Activated CD4-positive, alpha-beta T cell treated with anti-CD3 and anti-CD28 coated beads, Interleukin-2, amount 50 U/mL, for 4 hours (primary cell): ENCODE measurements around the gene ZNF142.

ENCODE experiments used
- DNase-seq, 2 experiments: peaks; one replicate each; pipeline ENCODE4 v3.0.0-alpha.2; 2020

Gene ZNF142

GRCh38 chr2:218659258-218659987 lies at the start of gene ZNF142, which contains the start of gene BCS1L:
TSS of gene ZNF142 (minus strand) at chr2:218659623. CDS start at chr2:218656429, 3,194 bp downstream.
TSS of gene BCS1L (plus strand) at chr2:218659683. CDS start at chr2:218660988, 1,305 bp downstream.
- DNase-seq = peak; percentile 94

GRCh38 chr2:218708086-218708485 lies 48.7 kb upstream of the ZNF142 start:
- DNase-seq = no peak

- no peak for DNase-seq
Measured at GRCh38 chr2:218703341-218703740, 43.9 kb upstream of the ZNF142 start.

- no peak for DNase-seq
Measured at GRCh38 chr2:218701806-218702205, 42.4 kb upstream of the ZNF142 start.

- no peak for DNase-seq
Measured at GRCh38 chr2:218698885-218699284, 39.5 kb upstream of the ZNF142 start.

GRCh38 chr2:218694405-218695145 lies 35.2 kb upstream of the ZNF142 start:
- no peak for DNase-seq

GRCh38 chr2:218691234-218691633 lies 31.8 kb upstream of the ZNF142 start:
- DNase-seq = no peak

GRCh38 chr2:218687400-218688060 lies 28.1 kb upstream of the ZNF142 start:
- peak in 1 of 2 experiments; percentile 12 for DNase-seq

- DNase-seq = no peak
Measured at GRCh38 chr2:218680061-218680460, 20.6 kb upstream of the ZNF142 start.

GRCh38 chr2:218679119-218679518 lies 19.7 kb upstream of the ZNF142 start:
- no peak for DNase-seq

- DNase-seq = peak; percentile 71 to 72
Measured at GRCh38 chr2:218671654-218672566, 12.5 kb upstream of the ZNF142 start, which contains the start of the genes RNF25 and STK36. TSS of gene RNF25 (minus strand) at chr2:218672002. CDS start at chr2:218671970, 32 bp downstream. TSS of gene STK36 (plus strand) at chr2:218672086. CDS start at chr2:218672830, 744 bp downstream.

- no peak for DNase-seq
Measured at GRCh38 chr2:218671097-218671653, 11.8 kb upstream of the ZNF142 start.

GRCh38 chr2:218664653-218665052 lies 5.2 kb upstream of the ZNF142 start:
- no peak for DNase-seq

GRCh38 chr2:218663901-218664300 lies 4.5 kb upstream of the ZNF142 start:
- no peak for DNase-seq

- no peak for DNase-seq
Measured at GRCh38 chr2:218662827-218663226, 3.4 kb upstream of the ZNF142 start.

GRCh38 chr2:218662377-218662776 lies 3.0 kb upstream of the ZNF142 start:
- DNase-seq = no peak

- no peak for DNase-seq
Measured at GRCh38 chr2:218659988-218660358, 550 bp upstream of the ZNF142 start.

GRCh38 chr2:218658671-218659257 lies 659 bp downstream of the ZNF142 start:
- DNase-seq = peak; percentile 26 to 33

GRCh38 chr2:218655751-218656150 lies 3.7 kb downstream of the ZNF142 start:
- no peak for DNase-seq

GRCh38 chr2:218648787-218649100 lies 10.7 kb downstream of the ZNF142 start:
- DNase-seq = no peak

- peak; percentile 42 to 45 for DNase-seq
Measured at GRCh38 chr2:218648088-218648786, 11.2 kb downstream of the ZNF142 start.
